OCI-LY1 (cell line): ENCODE data around the gene VEGFB.

Experiments used
- EZH2 ChIP-seq: fragments of 200-600 bp; sonication (generic), shearing (Covaris generic); IDR thresholded peaks from 2 replicates; pipeline ENCODE4 v1.8.0; 2017; ENCODE audit warnings: borderline replicate concordance, mixed run types, mild to moderate bottlenecking, antibody characterized with exemption, low read length, moderate library complexity, mixed read lengths
- TF ChIP-seq, protein P1 (sequence below): fragments of 200-600 bp; sonication (generic), shearing (Covaris generic); IDR thresholded peaks from 2 replicates; pipeline ENCODE4 v1.5.1; 2017; ENCODE audit warnings: mild to moderate bottlenecking, antibody characterized with exemption, low read length, moderate library complexity, mixed read lengths

DNA sequence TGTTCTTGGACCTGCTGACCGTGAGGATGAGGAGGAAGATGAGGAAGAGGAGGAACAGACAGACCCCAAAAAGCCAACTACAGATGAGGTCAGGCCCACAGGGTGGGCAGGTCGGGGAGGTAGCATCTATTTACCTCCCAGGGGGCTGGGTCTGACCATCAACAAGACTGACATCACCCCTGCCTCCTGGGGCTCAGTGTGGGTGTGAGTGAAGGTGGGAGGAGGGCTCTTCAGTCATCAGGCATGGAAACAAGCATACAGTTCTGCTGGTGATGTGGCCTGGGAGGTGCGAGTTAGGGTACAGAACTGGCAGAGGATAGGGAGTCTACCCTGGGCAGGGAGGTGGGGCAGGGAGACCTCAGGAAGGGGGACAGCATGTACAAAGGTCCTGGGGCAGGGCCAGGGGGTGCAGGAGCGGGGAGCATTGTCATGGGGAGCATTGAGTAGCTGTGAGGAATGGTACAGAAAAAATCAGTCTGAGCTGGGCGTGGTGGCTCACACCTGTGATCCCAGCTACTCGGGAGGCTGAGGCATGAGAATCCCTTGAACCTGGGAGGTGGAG lies 25.8 kb downstream of the VEGFB start:
- TF ChIP-seq, protein P1, sequence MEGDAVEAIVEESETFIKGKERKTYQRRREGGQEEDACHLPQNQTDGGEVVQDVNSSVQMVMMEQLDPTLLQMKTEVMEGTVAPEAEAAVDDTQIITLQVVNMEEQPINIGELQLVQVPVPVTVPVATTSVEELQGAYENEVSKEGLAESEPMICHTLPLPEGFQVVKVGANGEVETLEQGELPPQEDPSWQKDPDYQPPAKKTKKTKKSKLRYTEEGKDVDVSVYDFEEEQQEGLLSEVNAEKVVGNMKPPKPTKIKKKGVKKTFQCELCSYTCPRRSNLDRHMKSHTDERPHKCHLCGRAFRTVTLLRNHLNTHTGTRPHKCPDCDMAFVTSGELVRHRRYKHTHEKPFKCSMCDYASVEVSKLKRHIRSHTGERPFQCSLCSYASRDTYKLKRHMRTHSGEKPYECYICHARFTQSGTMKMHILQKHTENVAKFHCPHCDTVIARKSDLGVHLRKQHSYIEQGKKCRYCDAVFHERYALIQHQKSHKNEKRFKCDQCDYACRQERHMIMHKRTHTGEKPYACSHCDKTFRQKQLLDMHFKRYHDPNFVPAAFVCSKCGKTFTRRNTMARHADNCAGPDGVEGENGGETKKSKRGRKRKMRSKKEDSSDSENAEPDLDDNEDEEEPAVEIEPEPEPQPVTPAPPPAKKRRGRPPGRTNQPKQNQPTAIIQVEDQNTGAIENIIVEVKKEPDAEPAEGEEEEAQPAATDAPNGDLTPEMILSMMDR, result no peak
- no peak for TF ChIP-seq EZH2
